HG03378 (cell line): ENCODE data around the gene ZNF182.
"Not testable (repeated sequence)": the region's sequence is repeated elsewhere in the genome, so short reads cannot be mapped to it uniquely, and the experiment has no call there.

ENCODE experiments used
- ATAC-seq: cut with Tn5 transposase; IDR thresholded peaks from one replicate; pipeline ENCODE4 v1.9.1; 2021; ENCODE audit warnings: mild to moderate bottlenecking, moderate library complexity; ENCODE audit not compliant: unreplicated experiment

Gene ZNF182

DNA sequence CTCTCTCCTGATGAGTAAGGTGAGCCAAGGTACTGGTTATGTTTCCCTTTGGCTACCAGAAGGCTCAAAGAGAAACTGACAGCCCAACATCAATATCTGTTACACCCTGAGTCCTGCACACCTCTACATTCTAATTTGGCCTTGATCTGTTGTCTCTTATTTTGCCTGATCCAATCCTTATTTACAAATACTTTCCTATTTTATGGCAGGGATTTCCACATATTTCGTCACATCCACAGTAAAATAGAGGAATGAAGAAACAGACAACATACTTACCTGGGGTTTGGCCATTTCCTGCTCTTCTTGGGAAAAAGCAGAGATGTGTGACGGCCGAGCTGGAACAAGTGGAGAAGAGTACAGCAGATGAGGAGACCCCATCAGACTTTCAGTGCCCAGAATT lies 1.5 kb downstream of the ZNF182 start:
- no peak for ATAC-seq

DNA sequence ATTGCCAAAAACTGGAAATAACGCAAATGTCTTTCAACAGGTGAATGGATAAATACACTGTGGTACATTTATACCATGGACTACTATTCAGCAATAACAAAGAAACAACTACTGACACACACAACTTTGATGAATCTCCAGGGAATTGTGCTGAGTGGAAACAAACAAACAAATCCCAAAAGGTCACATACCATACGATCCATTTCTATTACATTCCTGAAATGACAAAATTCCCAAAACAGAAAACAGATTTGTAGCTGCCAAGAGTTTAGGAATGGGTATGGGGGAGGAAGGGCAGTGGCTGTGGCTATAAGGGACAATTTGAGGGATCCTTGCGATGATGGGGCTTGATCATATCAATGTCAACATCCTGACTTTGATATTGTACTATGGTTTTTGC lies 2.5 kb downstream of the ZNF182 start:
- ATAC-seq, result no peak

DNA sequence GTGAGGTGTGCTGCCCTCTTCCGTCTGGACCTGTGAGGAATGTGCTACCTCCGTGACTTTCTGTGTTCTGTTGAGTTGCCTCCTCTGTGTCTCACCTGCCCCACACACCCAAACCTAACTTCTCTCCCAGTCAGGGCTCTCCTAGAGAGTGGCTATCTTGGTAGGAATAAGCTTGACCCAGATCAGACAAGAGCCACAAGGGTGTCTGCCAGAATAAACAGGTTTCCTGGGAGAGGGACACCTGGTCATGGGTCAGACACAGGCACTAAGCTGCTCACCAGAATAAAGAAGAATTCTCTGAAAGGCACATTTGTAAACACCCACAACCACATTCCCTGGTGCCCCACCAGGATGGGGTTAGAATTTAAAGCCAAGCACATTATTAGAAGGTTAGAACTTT lies 11.1 kb downstream of the ZNF182 start:
- no peak for ATAC-seq

DNA sequence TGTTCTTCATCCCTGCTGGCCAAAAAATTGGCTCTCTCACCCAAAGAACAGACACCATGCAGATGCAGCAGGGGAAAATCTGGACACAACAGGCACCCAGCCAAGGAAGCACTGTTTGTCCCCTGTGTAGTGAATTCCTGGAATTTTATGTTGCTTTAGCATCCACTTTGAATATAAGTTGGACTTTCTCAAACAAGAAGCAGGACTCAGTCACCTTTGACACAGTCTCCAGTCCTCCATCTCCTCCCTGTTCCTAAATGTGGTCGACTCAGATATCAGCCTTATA lies 11.8 kb downstream of the ZNF182 start:
- ATAC-seq, result no peak

GRCh38 chrX:47991263-47992094 lies 12.3 kb downstream of the ZNF182 start:
- ATAC-seq, result no peak

- ATAC-seq, result no peak
Observed at GRCh38 chrX:47976254-47977151, 27.3 kb downstream of the ZNF182 start.

DNA sequence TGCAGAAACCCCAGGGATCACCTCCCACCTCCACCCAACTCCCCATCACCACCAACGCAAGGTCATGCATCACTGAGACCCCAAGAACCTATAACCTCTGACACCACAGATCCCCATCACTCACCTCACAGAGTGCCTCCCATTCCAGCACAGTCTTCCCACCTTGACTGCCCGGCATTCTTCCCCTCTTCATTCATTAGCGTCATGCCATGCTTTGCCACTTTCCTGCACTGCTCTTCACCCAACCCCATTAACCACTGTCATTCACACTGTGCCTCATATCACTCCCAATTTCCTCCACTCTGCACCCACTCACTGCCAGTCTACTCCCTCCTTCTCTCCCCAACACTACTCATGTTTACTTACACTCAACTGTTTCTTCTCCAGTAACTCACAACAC lies 30.6 kb downstream of the ZNF182 start:
- no peak for ATAC-seq

DNA sequence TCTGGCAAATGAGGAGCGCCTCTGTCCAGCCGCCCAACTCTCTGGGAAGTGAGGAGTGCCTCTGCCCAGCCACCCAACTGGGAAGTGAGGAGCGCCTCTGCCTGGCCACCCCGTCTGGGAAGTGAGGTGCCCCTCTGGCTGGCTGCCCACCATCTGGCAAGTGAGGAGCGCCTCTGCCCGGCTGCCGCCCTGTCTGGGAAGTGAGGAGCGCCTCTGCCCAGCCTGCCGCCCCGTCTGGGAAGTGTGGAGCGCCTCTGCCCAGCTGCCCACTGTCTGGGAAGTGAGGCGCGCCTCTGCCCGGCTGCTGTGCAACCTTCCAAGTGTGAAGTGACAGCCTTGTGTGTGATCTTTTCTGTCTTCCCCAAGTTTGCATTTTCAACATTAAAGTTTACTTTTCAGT lies 38.3 kb downstream of the ZNF182 start:
- ATAC-seq, result not testable (repeated sequence)

DNA sequence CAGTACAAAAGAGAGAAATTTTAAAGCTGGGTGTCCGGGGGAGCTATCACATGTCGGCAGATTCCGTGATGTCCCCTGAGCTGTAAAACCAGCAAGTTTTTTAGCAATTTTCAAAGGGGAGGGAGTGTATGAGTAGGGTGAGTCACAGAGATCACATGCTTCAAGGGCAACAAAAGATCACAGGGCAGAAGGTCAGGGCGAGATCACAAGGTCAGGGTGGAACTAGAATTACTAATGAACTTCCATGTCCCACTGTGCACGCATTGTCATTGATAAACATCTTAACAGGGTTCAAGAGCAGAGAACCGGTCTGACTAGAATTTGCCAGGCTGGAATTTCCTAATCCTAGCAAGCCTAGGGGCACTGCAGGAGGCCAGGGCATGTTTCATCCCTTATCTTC lies 42.0 kb downstream of the ZNF182 start:
- ATAC-seq, result not testable (repeated sequence)

DNA sequence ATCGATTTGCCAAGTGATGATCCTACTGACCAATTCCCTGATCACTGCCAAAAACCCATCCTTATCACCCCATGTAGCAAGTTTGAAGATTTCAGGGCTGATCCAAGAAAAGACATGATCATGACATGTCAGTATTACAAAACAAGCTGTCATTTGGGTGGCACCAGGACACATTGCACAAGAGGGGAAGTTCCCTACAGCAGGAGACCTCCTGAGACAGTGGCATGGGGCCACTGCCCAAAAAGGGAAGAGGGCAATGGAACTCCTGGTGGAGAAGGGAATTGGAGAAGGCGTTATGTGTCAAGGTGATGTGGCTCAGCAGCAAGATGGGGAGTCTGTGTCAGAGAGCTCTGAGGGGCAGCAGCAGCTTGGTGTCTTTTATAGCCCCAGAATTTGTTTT lies 43.4 kb downstream of the ZNF182 start:
- no peak for ATAC-seq

DNA sequence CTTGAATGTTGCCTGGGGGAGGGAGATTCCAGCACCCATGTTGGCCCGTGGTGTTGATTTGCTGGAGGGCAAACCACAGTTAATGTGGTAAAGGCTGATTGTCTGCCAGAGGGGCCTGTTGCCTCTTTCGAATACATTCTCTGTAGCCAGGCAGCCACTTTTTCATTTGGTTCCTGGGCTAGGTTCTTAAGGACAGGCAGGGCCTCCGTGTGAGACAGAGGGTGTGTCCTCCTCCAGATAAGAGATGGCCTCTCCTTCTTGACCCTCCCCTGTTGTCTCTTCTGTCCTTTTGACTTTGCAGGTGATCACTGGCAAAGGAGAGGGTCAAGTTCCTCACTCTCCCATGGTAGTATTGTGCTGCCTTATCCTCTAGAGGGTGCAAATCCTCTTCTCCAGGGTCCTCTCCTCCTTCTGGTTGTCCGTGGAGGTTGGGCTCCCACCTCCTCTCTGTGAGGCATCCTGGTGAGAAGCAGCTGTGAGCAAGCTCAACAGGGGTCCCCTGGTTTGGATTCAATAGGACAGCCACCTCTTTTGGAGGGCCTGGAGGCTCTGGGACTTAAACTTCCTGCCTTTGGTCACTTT lies 44.9 kb downstream of the ZNF182 start:
- no peak for ATAC-seq

DNA sequence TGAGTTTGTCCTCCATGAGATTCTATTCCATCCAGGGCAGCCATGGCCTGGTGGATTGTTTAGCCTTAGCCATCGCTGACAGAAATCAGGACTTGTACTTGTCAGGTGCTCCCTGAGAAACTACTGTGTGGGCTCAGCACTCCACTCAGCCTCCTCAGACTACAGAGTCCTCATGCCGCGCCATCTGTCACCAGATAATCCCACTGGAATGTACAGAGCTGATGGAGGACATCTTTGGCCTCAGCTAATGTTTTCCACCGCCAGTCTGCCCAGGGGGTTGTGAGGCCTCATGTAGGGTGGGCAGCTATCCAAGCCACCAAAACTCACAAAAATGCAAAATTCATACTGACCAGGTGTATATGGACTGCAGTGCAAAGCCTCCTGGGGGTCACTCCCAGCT lies 45.6 kb downstream of the ZNF182 start:
- ATAC-seq, result not testable (repeated sequence)

DNA sequence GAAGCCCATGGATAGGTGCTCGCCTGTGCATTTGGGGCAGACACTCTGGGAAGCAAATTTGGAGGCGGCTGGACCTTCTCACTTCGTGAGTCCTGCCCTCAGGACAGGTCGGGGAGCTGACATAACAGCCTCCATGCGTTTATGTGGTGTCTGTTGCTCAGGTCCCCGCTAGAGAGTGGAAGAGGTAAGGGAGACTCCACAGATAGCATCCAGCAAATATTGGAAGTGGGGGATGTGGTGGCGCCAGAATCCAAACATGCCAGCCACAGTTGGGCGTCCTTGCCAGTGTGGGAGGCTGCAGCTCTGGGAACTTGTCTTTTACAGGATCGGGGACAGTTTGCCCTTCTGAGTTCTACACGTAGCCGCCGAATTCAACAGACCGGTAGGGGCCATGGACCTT lies 47.8 kb downstream of the ZNF182 start:
- ATAC-seq, result no peak

DNA sequence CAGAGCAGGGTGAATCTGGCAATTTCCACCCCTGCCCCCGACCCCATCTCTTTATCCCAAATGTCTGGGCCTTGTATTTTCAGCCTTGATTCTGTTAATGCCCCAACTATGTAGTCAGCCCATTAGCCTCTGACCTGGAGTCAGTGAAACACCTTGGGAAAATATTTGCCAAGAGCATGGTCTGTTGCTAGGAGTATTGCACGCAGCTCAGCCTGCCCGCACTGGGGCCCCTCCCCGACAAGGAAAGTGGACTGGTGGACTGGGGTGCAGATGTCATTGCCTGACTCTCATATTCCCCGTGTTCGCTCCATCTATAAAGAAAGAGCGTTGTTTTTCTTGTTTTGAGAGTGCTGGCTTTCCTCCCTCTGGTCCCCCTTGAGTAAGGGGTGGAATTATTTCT lies 48.5 kb downstream of the ZNF182 start:
- ATAC-seq, result not testable (repeated sequence)

DNA sequence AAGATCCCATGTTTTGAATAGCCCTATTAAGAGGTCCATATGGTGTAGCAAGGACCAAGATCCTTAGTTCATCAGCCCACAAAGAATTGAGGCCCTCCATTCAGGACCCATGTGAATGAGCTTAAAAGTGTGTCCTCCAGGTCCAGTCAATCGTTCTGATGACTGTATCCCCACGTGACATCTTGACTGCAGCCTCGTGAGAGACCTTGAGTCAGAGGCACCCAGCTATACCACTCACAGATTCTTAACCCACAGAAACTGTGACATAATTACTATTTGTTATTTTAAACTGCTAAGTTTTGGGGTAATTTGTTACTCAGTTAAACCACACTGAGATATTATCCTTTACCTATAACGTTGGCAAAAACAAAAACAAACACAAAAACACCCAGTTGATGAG lies 62.4 kb downstream of the ZNF182 start:
- ATAC-seq, result no peak

GRCh38 chrX:47940448-47940847 lies 63.3 kb downstream of the ZNF182 start:
- ATAC-seq, result no peak

DNA sequence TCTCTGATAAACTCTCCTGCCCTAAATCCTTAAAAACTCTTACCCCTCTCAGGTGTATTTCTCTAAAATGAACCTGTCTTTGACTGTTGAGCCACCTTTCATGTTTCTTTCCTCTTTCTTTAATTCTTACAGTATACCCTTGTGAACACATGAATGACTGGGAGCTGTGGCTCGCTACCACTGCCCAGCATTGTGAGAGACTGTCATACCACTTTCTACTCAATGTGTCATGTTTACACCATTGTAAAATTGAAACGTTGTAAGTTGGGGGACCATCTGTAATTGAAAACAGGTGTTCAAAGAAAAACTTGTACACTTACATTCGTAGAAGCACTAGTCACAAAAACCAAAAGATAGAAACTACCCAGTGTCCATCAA lies 66.9 kb downstream of the ZNF182 start:
- ATAC-seq, result no peak

DNA sequence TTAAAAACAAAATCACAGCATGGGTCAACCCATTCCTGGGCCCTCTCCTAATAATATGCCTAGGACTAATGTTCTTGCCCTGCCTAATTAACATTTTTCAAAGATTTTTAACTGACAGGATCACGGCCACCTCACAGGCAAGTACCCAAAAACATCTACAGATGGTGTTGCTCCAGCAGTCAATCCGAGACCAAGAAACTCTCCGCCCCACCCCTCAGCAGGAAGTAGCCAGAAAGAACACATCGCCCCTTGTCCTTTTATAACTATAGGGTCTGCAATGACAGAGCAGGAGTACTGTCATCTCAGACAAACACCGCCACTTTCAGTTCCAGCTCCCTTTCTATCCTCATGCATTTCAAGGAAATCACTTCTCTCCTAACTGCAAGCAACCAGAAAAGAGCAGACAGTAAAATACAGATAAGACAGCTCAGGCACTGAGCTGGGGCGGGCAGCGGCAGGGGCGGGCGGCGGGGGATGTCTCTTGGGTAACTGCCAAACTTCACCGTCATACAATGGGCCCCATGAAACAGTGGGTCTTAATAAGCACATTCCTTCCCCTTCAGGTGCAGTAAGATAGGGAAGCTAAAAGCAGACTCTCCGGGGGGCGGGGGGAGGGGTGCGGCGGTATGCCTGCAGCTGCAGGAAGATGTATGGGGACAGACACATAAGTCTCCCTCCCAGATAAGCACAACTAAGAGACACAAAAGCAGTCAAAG lies 67.4 kb downstream of the ZNF182 start:
- ATAC-seq, result no peak

DNA sequence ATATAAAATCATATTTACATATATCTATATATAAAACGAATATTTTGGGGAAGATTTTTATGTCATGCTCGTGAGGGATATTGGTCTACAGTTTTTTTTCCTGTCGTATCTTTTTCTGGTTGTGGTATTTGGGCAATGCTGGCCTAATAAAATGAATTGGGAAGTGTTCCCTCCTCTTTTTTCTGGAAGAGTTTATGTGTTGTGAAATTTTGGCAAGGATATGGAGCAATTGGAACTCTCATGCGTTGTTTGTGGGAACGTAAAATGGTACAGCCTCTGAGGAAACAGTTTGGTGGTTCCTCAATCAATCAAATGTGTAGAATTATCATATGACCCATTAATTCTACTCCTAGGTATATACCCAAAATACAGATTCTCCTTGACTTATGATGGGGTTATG lies 69.8 kb downstream of the ZNF182 start:
- no peak for ATAC-seq

- ATAC-seq, result not testable (repeated sequence)
Observed at GRCh38 chrX:47931970-47932369, 71.8 kb downstream of the ZNF182 start.

DNA sequence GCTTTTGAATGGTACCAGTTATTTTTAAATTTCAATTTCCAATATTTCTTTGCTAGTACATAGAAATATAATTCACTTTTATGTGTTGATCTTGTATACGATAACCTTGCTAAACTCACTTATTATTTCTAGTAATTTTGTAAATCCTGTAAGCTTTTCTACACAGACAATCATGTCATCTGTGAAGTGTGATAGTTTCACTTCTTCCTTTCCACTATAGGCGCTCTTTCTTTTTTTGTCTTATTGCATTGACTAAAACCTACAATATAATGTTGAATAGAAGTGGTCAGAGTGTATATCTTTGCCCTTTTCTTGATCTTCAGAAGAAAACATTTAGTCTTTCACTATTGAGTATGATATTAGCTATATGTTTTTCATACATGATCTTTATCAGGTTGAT lies 76.6 kb downstream of the ZNF182 start:
- ATAC-seq, result peak; percentile 44
